Osteoblast (primary cell): Measurements from ENCODE around the gene MRPS27. TPM values are rescaled to one million over a fixed set of nuclear protein-coding genes. Genes with fewer than 3 reads are reported as not detected.

Experiments
- DNase-seq: peaks from one replicate; pipeline ENCODE4 v3.0.0; 2011; ENCODE audit warnings: low spot score, mixed read lengths; ENCODE audit not compliant: insufficient read length; ENCODE audit errors: missing footprints
- H2AFZ ChIP-seq: 2 replicates; pipeline ENCODE4 v1.6.0; 2011; ENCODE audit warnings: mild to moderate bottlenecking, low read length
- H3K27ac ChIP-seq: 2 replicates; pipeline ENCODE4 v1.5.1; 2011; ENCODE audit warnings: mild to moderate bottlenecking, low read depth, low read length, moderate library complexity
- H3K27me3 ChIP-seq: 2 replicates; pipeline ENCODE4 v1.6.0; 2012; ENCODE audit warnings: mild to moderate bottlenecking, control low read depth, inconsistent platforms, low read length, moderate library complexity; ENCODE audit not compliant: insufficient read depth
- H3K36me3 ChIP-seq: 2 replicates; pipeline ENCODE4 v1.5.1; 2011; ENCODE audit warnings: mild to moderate bottlenecking, low read length, control low read depth, moderate library complexity; ENCODE audit not compliant: insufficient read depth
- H3K4me1 ChIP-seq: 2 replicates; pipeline ENCODE4 v1.5.1; 2011; ENCODE audit warnings: mild to moderate bottlenecking, low read length, control low read depth, moderate library complexity; ENCODE audit not compliant: insufficient read depth
- H3K4me2 ChIP-seq: 2 replicates; pipeline ENCODE4 v1.6.0; 2011; ENCODE audit warnings: mild to moderate bottlenecking, low read length; ENCODE audit not compliant: insufficient read depth
- H3K4me3 ChIP-seq: fragments of 200-600 bp; sonication (generic); 3 replicates; pipeline ENCODE4 v1.5.1; 2012; ENCODE audit warnings: mild to moderate bottlenecking, low read length, inconsistent platforms; ENCODE audit not compliant: insufficient read depth
- H3K79me2 ChIP-seq: 2 replicates; pipeline ENCODE4 v1.6.0; 2012; ENCODE audit warnings: mild to moderate bottlenecking, low read length, control low read depth, inconsistent platforms; ENCODE audit not compliant: insufficient read depth
- H3K9me3 ChIP-seq: 2 replicates; pipeline ENCODE4 v1.5.1; 2011; ENCODE audit warnings: low read depth, low read length, control low read depth
- H4K20me1 ChIP-seq: 2 replicates; pipeline ENCODE4 v1.6.0; 2012; ENCODE audit warnings: mild to moderate bottlenecking, low read length, control low read depth; ENCODE audit not compliant: insufficient read depth
- total RNA-seq: library from RNA; depleted of rRNA; stranded (reverse); fragments of >200 nt; gene quantifications from 2 replicates; pipeline ENCODE4 v1.2.3, GENCODE V29; 2012
- TF ChIP-seq, protein P1 (sequence below): IDR thresholded peaks from 2 replicates; pipeline ENCODE4 v1.5.1; 2011; ENCODE audit warnings: mild to moderate bottlenecking, low read depth, low read length, moderate library complexity; ENCODE audit errors: extremely low read depth

Gene MRPS27
- total RNA-seq, 1 donor = 106 TPM

DNA sequence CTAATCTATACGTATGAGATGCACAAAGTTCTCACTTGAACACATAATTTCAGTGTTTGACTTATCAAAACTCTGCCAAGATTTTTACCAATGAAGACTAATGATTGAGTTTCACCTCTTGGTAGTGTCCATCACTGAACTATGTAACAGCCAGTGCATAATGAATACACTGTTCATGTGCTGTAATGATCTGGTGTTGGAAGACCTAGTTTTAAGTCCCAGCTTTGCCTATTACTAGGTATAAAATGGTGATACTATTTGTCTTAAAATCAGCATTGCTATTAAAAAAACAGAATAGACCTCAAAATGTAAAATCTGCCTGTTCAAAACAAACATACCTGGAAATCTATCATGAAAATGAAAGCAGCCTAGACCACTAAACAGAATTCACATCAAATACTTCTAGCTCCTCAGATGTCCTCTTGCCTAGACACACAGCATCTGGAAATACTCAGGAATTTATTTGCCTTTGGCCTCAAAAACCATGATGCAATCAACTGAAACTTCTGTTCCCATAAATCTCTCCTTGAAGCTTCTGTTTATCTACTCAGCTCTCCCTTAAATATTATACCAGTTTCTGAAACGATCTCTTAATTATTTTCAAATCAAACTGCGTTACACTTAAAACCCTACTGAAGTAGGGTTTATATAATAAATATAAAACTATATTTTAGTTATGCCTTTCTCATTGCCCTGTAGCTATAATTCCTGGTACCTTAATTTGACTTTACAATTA is 38.1 kb downstream of the MRPS27 start:
- Histone ChIP-seq H2AFZ (no peak overlapping the region), H3K36me3 (no peaks in the 10 kb centered on the region), H3K4me1 (peaks cover 29% of the 10 kb centered on the region), H3K27me3 (no peaks in the 10 kb centered on the region), H3K4me3 (no peak overlapping the region), H3K27ac (peak overlapping the region; percentile 74), H3K9me3 (no peaks in the 10 kb centered on the region), H4K20me1 (no peaks in the 10 kb centered on the region), H3K79me2 (peaks cover 3% of the 10 kb centered on the region), H3K4me2 (peak overlapping the region; percentile 52)
- DNase-seq = peak; percentile 66
- TF ChIP-seq, protein P1, sequence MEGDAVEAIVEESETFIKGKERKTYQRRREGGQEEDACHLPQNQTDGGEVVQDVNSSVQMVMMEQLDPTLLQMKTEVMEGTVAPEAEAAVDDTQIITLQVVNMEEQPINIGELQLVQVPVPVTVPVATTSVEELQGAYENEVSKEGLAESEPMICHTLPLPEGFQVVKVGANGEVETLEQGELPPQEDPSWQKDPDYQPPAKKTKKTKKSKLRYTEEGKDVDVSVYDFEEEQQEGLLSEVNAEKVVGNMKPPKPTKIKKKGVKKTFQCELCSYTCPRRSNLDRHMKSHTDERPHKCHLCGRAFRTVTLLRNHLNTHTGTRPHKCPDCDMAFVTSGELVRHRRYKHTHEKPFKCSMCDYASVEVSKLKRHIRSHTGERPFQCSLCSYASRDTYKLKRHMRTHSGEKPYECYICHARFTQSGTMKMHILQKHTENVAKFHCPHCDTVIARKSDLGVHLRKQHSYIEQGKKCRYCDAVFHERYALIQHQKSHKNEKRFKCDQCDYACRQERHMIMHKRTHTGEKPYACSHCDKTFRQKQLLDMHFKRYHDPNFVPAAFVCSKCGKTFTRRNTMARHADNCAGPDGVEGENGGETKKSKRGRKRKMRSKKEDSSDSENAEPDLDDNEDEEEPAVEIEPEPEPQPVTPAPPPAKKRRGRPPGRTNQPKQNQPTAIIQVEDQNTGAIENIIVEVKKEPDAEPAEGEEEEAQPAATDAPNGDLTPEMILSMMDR = no peak

DNA sequence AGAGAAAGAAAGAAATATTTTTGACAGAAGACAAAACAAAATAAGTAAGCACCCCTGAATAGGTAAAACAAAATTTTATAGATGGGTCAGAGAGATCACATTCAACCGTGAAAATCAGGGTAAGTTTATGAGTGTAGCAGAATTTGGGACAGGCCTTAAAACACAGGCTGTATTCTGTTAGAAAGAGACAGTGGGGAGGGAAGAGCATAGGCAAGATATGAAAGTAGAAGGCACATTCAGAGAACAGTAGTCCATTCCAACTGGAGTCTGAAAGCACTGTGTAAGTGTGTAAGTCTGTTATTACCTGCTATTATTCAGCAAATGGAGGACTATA is 38.6 kb downstream of the MRPS27 start:
- Histone ChIP-seq H3K27me3 (no peaks in the 10 kb centered on the region), H3K4me3 (no peak overlapping the region), H3K4me2 (peak overlapping the region; percentile 52), H3K9me3 (no peaks in the 10 kb centered on the region), H3K79me2 (peaks cover 5% of the 10 kb centered on the region), H4K20me1 (no peaks in the 10 kb centered on the region), H3K4me1 (peaks cover 29% of the 10 kb centered on the region), H3K36me3 (no peaks in the 10 kb centered on the region), H3K27ac (peak overlapping the region; percentile 74), H2AFZ (no peak overlapping the region)
- DNase-seq = no peak
- TF ChIP-seq, protein P1 = no peak

DNA sequence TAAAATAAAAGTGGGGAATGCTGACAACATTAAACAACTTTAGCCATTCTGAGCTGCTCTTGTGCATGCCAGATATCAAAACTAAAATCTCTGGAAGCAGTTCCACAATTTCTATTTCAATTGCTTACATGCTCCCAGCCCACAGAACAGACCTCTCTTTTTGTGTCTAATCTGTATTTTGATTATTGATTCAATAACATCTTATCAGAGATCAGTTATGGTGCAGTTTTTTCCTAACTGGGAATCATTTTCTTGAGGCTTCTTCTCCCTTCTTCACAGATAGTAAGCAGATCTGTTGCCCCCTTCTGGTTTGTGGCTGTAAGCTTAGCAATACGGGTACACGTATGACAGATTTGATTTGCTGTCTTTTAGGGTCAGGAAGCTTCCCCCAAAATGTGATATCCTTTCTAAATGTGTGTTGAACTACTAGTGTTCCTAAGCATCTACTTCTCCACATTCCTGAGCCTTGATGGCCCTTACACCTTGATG is 39.4 kb downstream of the MRPS27 start:
- Histone ChIP-seq H3K27ac (peak overlapping the region; percentile 74), H3K36me3 (no peaks in the 10 kb centered on the region), H3K27me3 (no peaks in the 10 kb centered on the region), H4K20me1 (no peaks in the 10 kb centered on the region), H3K9me3 (no peaks in the 10 kb centered on the region), H3K4me3 (no peak overlapping the region), H3K4me1 (peaks cover 29% of the 10 kb centered on the region), H3K4me2 (no peak overlapping the region), H2AFZ (peak overlapping the region; percentile 14), H3K79me2 (peaks cover 13% of the 10 kb centered on the region)
- TF ChIP-seq, protein P1 = peak; percentile 77
- peak; percentile 50 for DNase-seq

DNA sequence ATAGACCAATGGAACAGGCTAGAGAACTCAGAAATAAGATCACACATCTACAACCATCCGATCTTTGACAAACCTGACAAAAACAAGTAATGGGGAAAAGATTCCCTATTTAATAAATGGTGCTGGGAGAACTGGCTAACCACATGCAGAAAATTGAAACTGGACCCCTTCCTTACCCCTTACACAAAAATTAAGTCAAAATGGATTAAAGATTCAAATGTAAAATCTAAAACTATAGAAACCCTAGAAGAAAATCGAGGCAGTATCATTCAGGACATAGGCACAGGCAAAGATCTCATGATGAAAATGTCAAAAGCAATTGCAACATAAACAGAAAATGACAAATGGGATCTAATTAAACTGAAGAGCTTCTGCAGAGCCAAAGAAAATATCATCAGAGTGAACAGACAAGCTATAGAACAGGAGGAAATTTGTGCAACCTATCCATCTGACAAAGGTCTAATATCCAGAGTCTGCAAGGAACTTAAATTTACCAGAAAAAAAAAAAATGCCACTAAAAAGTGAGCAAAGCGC is 43.8 kb downstream of the MRPS27 start:
- no peak overlapping the region for H3K4me2 ChIP-seq
- H3K4me1 ChIP-seq = peaks cover 9% of the 10 kb centered on the region
- no peaks in the 10 kb centered on the region for H4K20me1 ChIP-seq
- H3K79me2 ChIP-seq = peaks cover 29% of the 10 kb centered on the region
- no peak overlapping the region for H3K4me3 ChIP-seq
- DNase-seq = no peak
- TF ChIP-seq, protein P1 = no peak
- no peak overlapping the region for H3K27ac ChIP-seq
- no peak overlapping the region for H2AFZ ChIP-seq
- no peaks in the 10 kb centered on the region for H3K27me3 ChIP-seq
- H3K9me3 ChIP-seq = no peaks in the 10 kb centered on the region
- H3K36me3 ChIP-seq = no peaks in the 10 kb centered on the region
